Calu3 (cell line): Measurements from ENCODE around the gene OTOG. TPM values are rescaled to one million over a fixed set of nuclear protein-coding genes. Genes with fewer than 3 reads are reported as not detected.

ENCODE experiments used
- BruUV-seq: library from RNA; stranded (reverse); fragments of 400-500 nt; replicated peaks from 2 replicates; lab custom pipeline; 2021; lab: Mats Ljungman, UMichigan
- CTCF ChIA-PET: fragments of 300-600 bp; sonication (Branson Sonifier 250); formaldehyde crosslinking; loops from one replicate; lab custom pipeline; 2022; ENCODE audit warnings: antibody characterized with exemption; lab: Charles Lee
- DNase-seq: peaks from one replicate; pipeline ENCODE4 v3.0.0; 2022
- H3K27ac Mint-ChIP-seq: one replicate; pipeline ENCODE4 v1.8.0; 2022; ENCODE audit warnings: mixed read lengths; ENCODE audit not compliant: unreplicated experiment
- H3K27me3 Mint-ChIP-seq: one replicate; pipeline ENCODE4 v1.8.0; 2022; ENCODE audit warnings: mixed read lengths; ENCODE audit not compliant: unreplicated experiment
- H3K36me3 Mint-ChIP-seq: one replicate; pipeline ENCODE4 v1.8.0; 2022; ENCODE audit warnings: mild to moderate bottlenecking, moderate library complexity, mixed read lengths; ENCODE audit not compliant: insufficient read depth, unreplicated experiment
- H3K4me1 Mint-ChIP-seq: one replicate; pipeline ENCODE4 v1.8.0; 2022; ENCODE audit warnings: mild to moderate bottlenecking, low read depth, mixed read lengths; ENCODE audit not compliant: unreplicated experiment
- H3K4me3 Mint-ChIP-seq: one replicate; pipeline ENCODE4 v1.8.0; 2022; ENCODE audit warnings: mild to moderate bottlenecking, low read depth, moderate library complexity, mixed read lengths; ENCODE audit not compliant: unreplicated experiment
- H3K9me3 Mint-ChIP-seq: one replicate; pipeline ENCODE4 v1.8.0; 2022; ENCODE audit warnings: low read depth, mixed read lengths; ENCODE audit not compliant: unreplicated experiment
- CTCF ChIP-seq: fragments of 200-600 bp; IDR thresholded peaks from one replicate; pipeline ENCODE4 v1.8.0; 2022; ENCODE audit warnings: antibody characterized with exemption; ENCODE audit not compliant: unreplicated experiment
- intact Hi-C: fragments of 100-400 bp; cut with micrococcal nuclease; formaldehyde crosslinking; loops from one replicate; pipeline ENCODE4 v1.10.0; 2022; ENCODE audit not compliant: unreplicated experiment
- total RNA-seq: library from RNA; stranded (reverse); gene quantifications from 2 replicates; pipeline ENCODE4 v1.2.3, GENCODE V29; 2022

The OTOG gene
- total RNA-seq, 1 experiment from 2014 or later, result not detected

DNA sequence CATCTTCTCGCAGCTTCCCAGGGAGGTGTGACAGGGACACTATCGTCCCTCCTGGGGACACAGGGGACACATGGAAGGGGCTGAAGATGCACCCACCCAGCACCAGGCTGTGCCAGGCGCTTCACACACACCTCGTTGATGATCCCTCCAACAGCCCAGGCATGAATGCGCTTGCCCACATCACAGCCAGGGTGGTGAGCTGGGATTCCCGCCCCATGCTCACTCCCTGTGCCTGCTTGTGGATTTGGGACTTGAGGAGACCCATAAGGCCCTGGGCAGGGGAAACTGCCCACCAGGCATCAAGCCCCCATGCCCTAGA is 57.8 kb downstream of the OTOG start:
- CTCF ChIA-PET, result no interaction called here
- intact Hi-C loops, result loop anchor here (5.0 kb wide), 1 partner anchor 597 kb away; no protein-coding TSS in a partner anchor
- Mint-ChIP-seq H3K9me3 (no peaks in the 10 kb centered on the region), H3K36me3 (no peaks in the 10 kb centered on the region), H3K4me1 (peaks cover 8% of the 10 kb centered on the region), H3K4me3 (no peak overlapping the region), H3K27me3 (peaks cover 66% of the 10 kb centered on the region), H3K27ac (no peak overlapping the region)
- no TSS peak for BruUV-seq
- TF ChIP-seq CTCF, result no peak
- DNase-seq, result no peak

DNA sequence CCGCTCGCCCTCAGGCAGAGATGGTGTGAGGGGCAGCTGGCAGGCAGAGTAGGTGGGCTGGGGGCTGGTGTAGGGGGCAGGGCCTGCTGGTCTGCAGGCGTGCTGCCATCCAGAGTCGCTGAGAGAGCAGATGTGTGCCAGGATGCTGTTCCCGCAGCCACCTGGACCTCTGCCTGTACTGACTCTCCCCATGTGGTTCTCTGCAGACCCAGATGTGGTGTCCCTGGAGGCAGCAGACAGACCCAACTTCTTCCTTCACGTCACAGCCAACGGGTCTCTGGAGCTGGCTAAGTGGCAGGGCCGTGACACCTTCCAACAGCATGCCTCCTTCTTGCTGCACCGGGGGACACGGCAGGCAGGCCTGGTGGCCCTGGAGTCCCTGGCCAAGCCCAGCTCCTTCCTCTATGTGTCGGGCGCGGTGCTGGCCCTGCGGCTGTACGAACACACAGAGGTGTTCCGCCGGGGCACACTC is 58.6 kb downstream of the OTOG start:
- Mint-ChIP-seq H3K27ac (no peak overlapping the region), H3K9me3 (no peaks in the 10 kb centered on the region), H3K4me3 (no peak overlapping the region), H3K27me3 (peaks cover 71% of the 10 kb centered on the region), H3K4me1 (peaks cover 8% of the 10 kb centered on the region), H3K36me3 (no peaks in the 10 kb centered on the region)
- DNase-seq, result no peak
- CTCF ChIA-PET, result no interaction called here
- no TSS peak for BruUV-seq
- no peak for TF ChIP-seq CTCF
- intact Hi-C loops, result no loop called here

- TF ChIP-seq CTCF, result no peak
- Mint-ChIP-seq H3K27me3 (peaks cover 71% of the 10 kb centered on the region), H3K27ac (no peak overlapping the region), H3K4me1 (peaks cover under 1% of the 10 kb centered on the region), H3K9me3 (no peaks in the 10 kb centered on the region), H3K36me3 (no peaks in the 10 kb centered on the region), H3K4me3 (no peak overlapping the region)
- no peak for DNase-seq
- CTCF ChIA-PET, result no interaction called here
- no TSS peak for BruUV-seq
- intact Hi-C loops, result no loop called here
Observed at GRCh38 chr11:17606233-17607082, 59.4 kb downstream of the OTOG start.

- H3K27ac Mint-ChIP-seq, result no peak overlapping the region
- TF ChIP-seq CTCF, result no peak
- no peaks in the 10 kb centered on the region for H3K9me3 Mint-ChIP-seq
- DNase-seq, result no peak
- no peak overlapping the region for H3K4me3 Mint-ChIP-seq
- CTCF ChIA-PET, result no interaction called here
- H3K27me3 Mint-ChIP-seq, result peaks cover 74% of the 10 kb centered on the region
- no TSS peak for BruUV-seq
- intact Hi-C loops, result no loop called here
- no peaks in the 10 kb centered on the region for H3K36me3 Mint-ChIP-seq
- H3K4me1 Mint-ChIP-seq, result no peaks in the 10 kb centered on the region
Observed at GRCh38 chr11:17607083-17607429, 60.0 kb downstream of the OTOG start.
